NCI-H187 treated with DMSO at 0.1 percent for 48 hours (cell line): ENCODE measurements around the gene APPBP2.
"Not testable (repeated sequence)": the region's sequence is repeated elsewhere in the genome, so short reads cannot be mapped to it uniquely, and the experiment has no call there.

ENCODE experiments used
- DNase-seq: peaks from one replicate; lab custom pipeline; 2025; lab: John Stamatoyannopoulos, UW

The APPBP2 gene

GRCh38 chr17:60534010-60534555 lies 8.0 kb upstream of the APPBP2 start:
- DNase-seq, result no peak

GRCh38 chr17:60529806-60530205 lies 3.8 kb upstream of the APPBP2 start:
- no peak for DNase-seq

- no peak for DNase-seq
Observed at GRCh38 chr17:60528828-60529227, 2.8 kb upstream of the APPBP2 start.

- no peak for DNase-seq
Observed at GRCh38 chr17:60527701-60528100, 1.7 kb upstream of the APPBP2 start.

GRCh38 chr17:60526726-60527125 lies 684 bp upstream of the APPBP2 start:
- no peak for DNase-seq

DNA sequence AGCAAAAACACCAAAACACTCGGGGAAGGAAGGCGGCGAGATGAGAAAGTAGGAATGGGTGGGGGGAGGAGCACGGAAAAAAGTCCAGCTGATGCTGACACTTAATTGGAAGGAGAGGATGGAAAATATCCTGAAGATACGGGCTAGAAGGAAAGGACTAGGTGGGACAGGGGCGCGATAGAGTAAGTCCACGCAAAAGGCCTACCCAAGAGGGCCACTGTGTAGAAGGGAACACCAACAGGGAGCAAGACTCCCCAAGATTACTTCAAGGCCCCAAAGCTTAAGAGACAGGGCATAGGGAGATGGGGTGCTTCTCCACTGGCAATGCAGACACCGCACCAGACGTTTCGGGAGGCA lies 736 bp downstream of the APPBP2 start:
- no peak for DNase-seq

DNA sequence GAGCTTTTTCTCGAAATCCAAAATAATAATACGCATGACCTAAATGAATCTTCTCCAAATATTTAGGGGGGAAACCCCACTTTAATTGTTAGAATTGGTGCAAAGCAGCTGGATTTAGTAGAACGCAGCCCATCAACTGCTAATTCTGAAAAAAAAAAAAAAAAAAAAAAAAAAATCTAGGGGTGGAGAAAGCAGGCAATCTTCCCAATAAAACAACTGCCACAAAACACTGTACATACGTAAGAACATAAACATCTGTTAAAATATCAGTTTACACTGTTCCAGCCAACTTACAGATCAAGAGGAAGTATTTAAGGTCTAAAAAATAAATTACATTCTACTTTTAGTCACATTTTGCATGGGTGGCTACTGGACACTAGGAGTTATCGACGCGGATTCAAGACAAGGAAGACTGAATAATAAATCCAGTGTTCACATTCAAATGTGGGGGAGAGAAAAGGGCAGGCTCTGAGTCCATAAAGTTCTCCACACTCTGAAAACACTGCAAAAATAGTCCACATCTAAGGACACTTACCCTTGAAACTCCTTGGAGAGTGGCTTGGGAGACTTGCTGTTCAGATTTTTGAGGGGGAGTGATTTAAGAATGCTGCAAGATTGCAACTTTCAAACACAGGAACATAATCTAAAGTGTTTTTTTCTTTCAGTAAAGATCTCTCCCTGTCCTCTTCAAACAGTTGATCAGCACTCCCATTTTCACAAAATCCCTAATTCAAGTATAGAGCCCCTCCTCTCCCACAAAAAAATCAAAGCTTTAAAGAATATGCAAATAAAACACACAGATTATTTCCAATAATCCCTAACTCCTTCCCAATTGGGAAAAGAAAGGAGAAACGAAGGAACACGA lies 1.3 kb downstream of the APPBP2 start:
- DNase-seq, result no peak

- no peak for DNase-seq
Observed at GRCh38 chr17:60523822-60524221, 2.2 kb downstream of the APPBP2 start.

DNA sequence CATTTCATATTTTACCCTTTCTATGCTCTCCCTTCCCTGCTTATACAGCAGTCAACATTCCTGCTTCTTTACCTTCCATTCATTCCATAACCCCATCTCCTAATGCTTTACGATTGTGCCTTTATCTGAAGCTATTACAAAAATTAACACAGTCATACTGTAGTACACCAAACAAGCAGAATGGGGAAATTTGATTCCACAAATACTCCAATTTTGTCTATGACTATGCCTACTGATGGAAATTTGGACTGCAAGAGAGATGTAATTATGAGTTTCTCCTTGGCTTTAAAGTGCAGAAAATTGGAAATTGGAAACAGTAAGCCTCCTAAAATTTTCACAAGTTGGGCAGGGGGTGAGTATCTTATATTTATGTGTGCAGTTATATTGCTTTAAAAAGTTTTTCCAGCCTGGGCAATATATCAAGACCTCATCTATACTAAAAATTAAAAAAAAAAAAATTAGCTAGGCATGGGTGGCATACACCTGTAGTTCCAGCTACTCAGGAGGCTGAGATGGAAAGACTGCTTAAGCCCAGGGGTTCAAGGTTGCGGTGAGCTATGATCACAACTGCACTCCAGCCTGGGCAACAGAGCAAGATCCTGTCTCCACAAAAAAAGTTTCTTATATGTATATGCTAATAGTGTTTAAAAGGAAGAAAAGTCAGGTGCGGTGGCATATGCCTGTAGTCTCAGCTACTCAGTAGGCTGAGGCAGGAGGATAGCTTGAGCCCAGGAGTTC lies 3.0 kb downstream of the APPBP2 start:
- DNase-seq, result no peak

DNA sequence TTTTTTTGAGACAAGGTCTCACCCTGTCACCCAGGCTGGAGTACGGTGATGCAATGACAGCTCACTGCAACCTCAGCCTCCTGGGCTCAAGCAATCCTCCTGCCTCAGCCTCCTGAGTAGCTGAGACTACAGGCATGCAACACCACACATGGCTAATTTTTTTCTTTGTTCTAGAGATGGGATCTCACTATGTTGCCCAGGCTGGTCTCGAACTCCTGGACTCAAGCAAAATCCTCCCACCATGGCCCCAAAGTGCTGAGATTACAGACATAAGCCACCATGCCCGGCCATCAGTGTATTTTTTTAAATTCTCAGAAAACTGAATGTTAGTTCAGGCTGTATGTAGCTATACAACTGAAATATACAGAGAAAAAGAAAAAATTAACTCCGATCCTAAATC lies 6.2 kb downstream of the APPBP2 start:
- no peak for DNase-seq

GRCh38 chr17:60515683-60516082 lies 10.4 kb downstream of the APPBP2 start:
- DNase-seq, result not testable (repeated sequence)

DNA sequence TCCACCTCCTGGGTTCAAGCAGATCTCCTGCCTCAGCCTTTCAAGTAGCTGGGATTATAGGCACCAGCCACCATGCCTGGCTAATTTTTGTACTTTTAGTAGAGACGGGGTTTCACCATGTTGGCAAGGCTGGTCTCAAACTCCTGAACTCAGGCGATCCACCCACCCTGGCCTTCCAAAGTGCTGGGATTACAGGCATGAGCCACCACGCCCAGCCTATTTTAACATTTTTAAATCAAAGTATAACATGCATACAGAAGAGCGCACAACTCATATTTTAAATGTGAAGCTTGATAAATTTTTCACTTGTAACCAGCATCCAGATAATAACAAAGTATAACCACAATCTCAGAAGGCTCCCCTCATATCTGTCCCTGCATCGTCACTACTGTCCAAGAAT lies 10.8 kb downstream of the APPBP2 start:
- DNase-seq, result not testable (repeated sequence)

- DNase-seq, result no peak
Observed at GRCh38 chr17:60514500-60514899, 11.5 kb downstream of the APPBP2 start.

DNA sequence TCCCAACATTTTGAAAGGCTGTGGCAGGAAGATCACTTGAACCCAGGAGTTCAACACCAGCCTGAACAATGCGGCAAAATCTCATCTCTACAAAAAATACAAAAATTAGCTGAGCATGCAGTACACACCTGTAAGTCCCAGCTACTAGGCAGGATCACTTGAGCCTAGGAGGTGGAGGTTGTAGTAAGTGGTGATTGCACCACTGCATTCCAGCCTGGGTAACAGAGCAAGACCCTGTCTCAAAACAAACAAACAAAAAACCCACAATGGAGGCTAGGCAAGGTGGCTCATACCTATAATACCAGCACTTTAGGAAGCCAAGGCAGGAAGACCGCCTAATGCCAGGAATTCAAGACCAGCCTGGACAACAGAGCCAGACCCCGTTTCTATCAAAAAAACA lies 12.0 kb downstream of the APPBP2 start:
- DNase-seq, result no peak

DNA sequence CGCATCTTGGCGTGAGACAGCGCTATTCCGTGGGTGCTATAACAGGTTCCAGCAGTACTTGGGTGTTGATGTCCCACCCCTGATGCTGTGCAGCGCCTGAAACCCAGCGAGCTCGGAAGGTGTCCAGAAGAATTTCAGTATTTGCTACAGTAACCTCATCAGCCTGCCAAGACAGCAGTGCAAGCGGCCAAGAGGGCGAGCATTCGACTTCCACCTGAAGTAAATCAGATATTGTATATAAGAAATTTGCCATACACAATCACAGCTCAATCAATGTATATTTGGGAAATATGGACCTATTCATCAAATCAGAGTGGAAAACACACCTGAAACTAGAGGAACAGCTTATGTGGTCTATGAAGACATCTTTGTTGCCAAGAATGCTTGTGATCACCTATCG lies 13.0 kb downstream of the APPBP2 start:
- DNase-seq, result no peak

GRCh38 chr17:60510723-60511122 lies 15.3 kb downstream of the APPBP2 start:
- no peak for DNase-seq

GRCh38 chr17:60510031-60510430 lies 16.0 kb downstream of the APPBP2 start:
- DNase-seq, result no peak

DNA sequence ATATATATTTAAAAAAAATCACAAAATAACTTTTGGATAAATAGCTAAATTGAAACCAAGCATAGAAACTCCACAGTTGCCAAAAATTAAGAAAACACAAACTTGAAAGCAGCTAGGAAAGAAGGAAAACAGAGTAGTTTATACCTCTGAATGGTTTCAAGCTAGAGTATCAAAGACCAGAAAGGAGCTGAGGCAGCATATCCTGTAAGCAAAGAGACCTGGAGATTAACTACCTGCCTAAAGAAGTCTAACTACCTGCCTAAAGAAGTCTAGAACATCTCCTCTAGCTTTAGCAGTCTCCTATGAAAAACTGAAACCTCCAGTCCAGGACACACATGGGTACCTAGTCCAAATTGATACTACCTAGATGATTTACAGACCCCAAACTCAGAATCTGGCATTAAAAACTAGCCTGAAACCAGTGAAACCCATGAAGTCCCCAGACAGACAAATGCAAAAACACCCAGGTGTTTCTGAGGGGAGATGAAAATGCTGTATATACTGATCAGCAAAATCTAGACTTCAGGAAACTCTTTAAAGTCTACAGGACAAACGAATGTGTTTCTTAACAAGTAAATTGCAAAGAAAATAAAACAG lies 17.6 kb downstream of the APPBP2 start:
- no peak for DNase-seq

DNA sequence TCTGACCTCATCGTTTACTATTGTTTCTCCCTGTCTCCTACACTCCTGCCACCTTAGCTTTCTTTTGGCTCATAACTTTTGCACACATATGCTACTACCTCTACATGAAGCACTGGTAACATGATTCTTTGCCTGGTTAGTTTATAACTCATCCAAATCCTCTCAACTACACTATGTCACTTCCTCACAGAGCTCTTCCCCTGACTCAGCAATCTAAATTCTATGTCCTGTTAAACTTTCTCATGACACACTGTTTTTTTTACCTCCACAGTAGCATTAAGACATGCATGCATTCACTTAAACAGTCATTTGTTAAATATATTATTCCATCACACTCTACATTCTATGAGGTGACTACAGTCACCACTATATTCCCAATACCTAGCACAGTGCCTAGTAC lies 19.7 kb downstream of the APPBP2 start:
- no peak for DNase-seq

- no peak for DNase-seq
Observed at GRCh38 chr17:60502145-60502544, 23.9 kb downstream of the APPBP2 start.

DNA sequence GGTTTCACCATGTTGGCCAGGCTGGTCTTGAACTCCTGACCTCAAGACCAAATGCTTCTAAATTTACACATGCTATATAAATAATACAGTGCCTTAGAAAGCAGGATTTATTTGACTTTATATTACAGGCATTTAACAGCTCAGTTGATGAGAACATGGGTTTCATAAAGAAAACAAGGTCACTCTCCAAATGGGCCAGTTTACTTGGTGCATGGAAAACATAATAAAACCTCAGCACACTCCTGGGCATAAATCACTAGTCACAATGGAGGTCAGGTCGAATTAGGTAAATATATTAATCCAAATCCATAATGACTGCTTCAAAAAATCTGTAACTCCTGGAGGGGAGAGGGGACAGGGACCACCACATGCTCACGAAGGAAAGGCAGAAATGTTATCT lies 24.5 kb downstream of the APPBP2 start:
- no peak for DNase-seq

DNA sequence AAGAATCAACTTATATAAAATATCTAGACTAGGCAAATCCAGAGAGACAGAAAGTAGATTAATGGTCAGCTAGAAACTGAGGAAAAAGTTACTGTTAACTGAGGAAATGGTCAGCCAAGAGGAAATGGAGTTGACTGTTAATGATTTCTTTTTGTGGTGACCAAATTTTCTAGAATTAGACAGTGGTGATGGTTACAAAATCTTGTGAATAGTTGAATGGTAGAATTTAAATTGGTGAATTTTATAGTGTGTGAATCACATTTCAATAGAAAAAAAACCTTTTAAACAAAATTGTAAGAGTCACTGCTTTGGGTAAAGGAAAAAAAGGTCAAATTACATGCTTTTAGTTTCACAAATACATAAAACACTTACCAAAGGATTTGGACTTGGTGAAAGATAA lies 30.0 kb downstream of the APPBP2 start:
- no peak for DNase-seq

- no peak for DNase-seq
Observed at GRCh38 chr17:60495260-60495659, 30.8 kb downstream of the APPBP2 start.
